CD4-positive, alpha-beta memory T cell (primary cell): Measurements from ENCODE around the gene ABCG5. TPM values are rescaled to one million over a fixed set of nuclear protein-coding genes. Genes with fewer than 3 reads are reported as not detected.

ENCODE experiments used
- CTCF ChIA-PET: fragments of 350-600 bp; sonication (Branson Sonifier 250); formaldehyde crosslinking; loops from one replicate; lab custom pipeline; 2021; ENCODE audit warnings: inconsistent platforms; ENCODE audit not compliant: partially characterized antibody; lab: Charles Lee
- POLR2A ChIA-PET: fragments of 350-600 bp; sonication (Branson Sonifier 250); formaldehyde crosslinking; loops from one replicate; lab custom pipeline; 2021; ENCODE audit not compliant: partially characterized antibody; lab: Charles Lee
- DNase-seq, 5 donors: peaks; one replicate each; pipeline versions ENCODE4 v3.0.0 to v3.0.0-alpha.2; 2020 to 2022; ENCODE audit warnings: mixed read lengths in 1 of 5
- H3K27ac ChIP-seq: one replicate; pipeline ENCODE4 v1.7.0; 2013; ENCODE audit warnings: low read depth, low read length
- H3K27me3 ChIP-seq: 2 replicates; pipeline ENCODE4 v1.7.0; 2013; ENCODE audit warnings: mild to moderate bottlenecking, low read length, moderate library complexity; ENCODE audit not compliant: insufficient read depth
- H3K36me3 ChIP-seq: 2 replicates; pipeline ENCODE4 v1.7.0; 2013; ENCODE audit warnings: mild to moderate bottlenecking, low read length, moderate library complexity; ENCODE audit not compliant: insufficient read depth
- H3K4me1 ChIP-seq: 2 replicates; pipeline ENCODE4 v1.7.0; 2013; ENCODE audit warnings: mild to moderate bottlenecking, low read length, moderate library complexity; ENCODE audit not compliant: insufficient read depth
- H3K4me3 ChIP-seq, 2 donors: one replicate each; pipeline ENCODE4 v1.7.0; 2013; ENCODE audit warnings: low read length in 2 of 2, mild to moderate bottlenecking in 1 of 2
- H3K9me3 ChIP-seq, 2 donors: one replicate each; pipeline ENCODE4 v1.7.0; 2013; ENCODE audit warnings: low read length in 2 of 2, control low read depth in 1 of 2; ENCODE audit not compliant: control insufficient read depth in 1 of 2
- H3K27ac Mint-ChIP-seq, 7 donors: one replicate each; pipeline ENCODE4 v1.8.0; 2020 to 2021; ENCODE audit warnings: mixed read lengths in 7 of 7, mild to moderate bottlenecking in 6 of 7, inconsistent platforms in 3 of 7, moderate library complexity in 3 of 7
- H3K27me3 Mint-ChIP-seq, 2 donors: one replicate each; pipeline ENCODE4 v1.8.0; 2020 to 2021; ENCODE audit warnings: mixed read lengths in 2 of 2
- H3K36me3 Mint-ChIP-seq, 2 donors: one replicate each; pipeline ENCODE4 v1.8.0; 2020 to 2021; ENCODE audit warnings: mixed read lengths in 2 of 2, inconsistent platforms in 1 of 2, mild to moderate bottlenecking in 1 of 2
- H3K4me1 Mint-ChIP-seq, 4 donors: one replicate each; pipeline ENCODE4 v1.8.0; 2020 to 2021; ENCODE audit warnings: mixed read lengths in 4 of 4, mild to moderate bottlenecking in 1 of 4
- H3K4me3 Mint-ChIP-seq, 8 donors: one replicate each; pipeline ENCODE4 v1.8.0; 2020 to 2021; ENCODE audit warnings: mixed read lengths in 8 of 8, mild to moderate bottlenecking in 7 of 8, moderate library complexity in 6 of 8, inconsistent platforms in 3 of 8
- H3K9me3 Mint-ChIP-seq, 8 donors: one replicate each; pipeline ENCODE4 v1.8.0; 2020 to 2021; ENCODE audit warnings: mixed read lengths in 8 of 8, mild to moderate bottlenecking in 5 of 8, inconsistent platforms in 3 of 8, moderate library complexity in 1 of 8
- intact Hi-C: fragments of 100-400 bp; cut with micrococcal nuclease; formaldehyde crosslinking; loops from one replicate; pipeline ENCODE4 v1.15.1; 2023
- polyA plus RNA-seq, 2 donors: library from polyadenylated mRNA; unstranded; fragments of 300-500 nt; fragmentation: Illumina TruSeq; gene quantifications; one replicate each; pipeline ENCODE4 v1.2.3, GENCODE V29; 2021
- total RNA-seq, 2 experiments: library from RNA; stranded (reverse); gene quantifications; one replicate each; pipeline ENCODE4 v1.2.3, GENCODE V29; 2021

The ABCG5 gene
- total and polyA plus RNA-seq, 4 experiments from 2014 or later, result not detected

DNA sequence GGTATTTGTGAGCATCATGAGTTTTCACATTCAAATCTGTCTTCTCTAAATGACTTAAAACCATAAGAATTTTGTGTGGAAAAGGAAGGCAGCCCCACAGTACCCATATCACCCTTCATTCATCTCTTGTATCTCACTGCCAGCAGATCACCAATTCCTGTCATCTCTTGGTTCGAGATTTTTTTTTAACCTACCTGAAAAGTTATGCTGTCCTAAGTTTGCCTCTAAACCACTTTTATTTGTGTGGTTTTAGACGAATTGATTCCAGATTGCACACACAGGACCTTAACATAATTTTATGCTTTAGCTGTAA, 32.0 kb downstream of the ABCG5 start:
- H3K27me3 Mint-ChIP-seq, result no peaks in the 10 kb centered on the region
- peaks cover 4 to 20% of the 10 kb centered on the region in 2 donors for H3K36me3 Mint-ChIP-seq
- CTCF ChIA-PET, result no interaction called here
- Histone ChIP-seq H3K27me3 (no peaks in the 10 kb centered on the region), H3K27ac (no peak overlapping the region), H3K36me3 (no peaks in the 10 kb centered on the region), H3K4me3 (no peak overlapping the region), H3K9me3 (no peaks in the 10 kb centered on the region), H3K4me1 (no peaks in the 10 kb centered on the region)
- no peak for DNase-seq
- no peaks in the 10 kb centered on the region for H3K4me1 Mint-ChIP-seq
- H3K9me3 Mint-ChIP-seq, result peaks cover 0 to 2% (median 0%) of the 10 kb centered on the region in 8 donors
- POLR2A ChIA-PET, result no interaction called here
- H3K27ac Mint-ChIP-seq, result no peak overlapping the region
- intact Hi-C loops, result no loop called here
- no peak overlapping the region for H3K4me3 Mint-ChIP-seq

DNA sequence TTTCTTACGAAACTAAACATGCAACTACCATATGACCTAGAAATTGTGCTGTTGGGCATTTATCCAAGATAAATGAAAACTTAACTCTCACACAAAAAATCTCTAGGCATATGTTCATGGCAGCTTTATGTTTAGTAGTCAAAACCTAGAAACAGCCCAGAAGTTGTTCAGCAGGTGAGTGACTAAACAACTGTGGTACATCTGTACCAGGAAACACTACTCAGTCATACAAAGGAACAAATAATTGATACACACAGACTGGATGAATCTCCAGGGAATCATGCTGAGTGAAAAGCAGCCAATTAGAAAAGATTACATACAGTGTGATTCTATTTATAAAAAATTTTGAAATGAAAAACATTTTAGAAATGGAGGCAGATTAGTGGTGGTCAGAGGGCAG, 35.5 kb downstream of the ABCG5 start:
- CTCF ChIA-PET, result no interaction called here
- H3K4me1 Mint-ChIP-seq, result no peaks in the 10 kb centered on the region
- H3K27ac Mint-ChIP-seq, result peak overlapping the region in 1 of 7 donors; percentile 13

DNA sequence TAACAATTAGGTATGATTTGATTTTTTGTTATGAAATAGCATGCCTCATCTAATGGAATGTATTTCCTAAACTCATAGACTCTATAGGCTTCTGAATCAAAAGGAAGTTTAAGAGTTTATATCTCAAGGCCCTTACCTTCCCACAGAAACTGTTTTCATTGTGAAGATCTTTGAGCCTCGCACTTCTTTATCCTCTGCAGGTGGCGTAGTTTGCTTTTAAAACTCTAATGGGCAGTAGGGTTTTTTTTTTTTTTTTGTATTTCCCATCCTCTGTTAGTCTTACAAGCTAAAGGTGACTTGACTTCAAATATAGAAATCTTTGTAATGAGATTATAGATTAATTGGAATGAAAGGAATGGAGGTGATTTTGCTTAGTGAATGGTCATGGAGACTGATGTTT, 36.5 kb downstream of the ABCG5 start:
- Histone ChIP-seq H3K27me3 (no peaks in the 10 kb centered on the region), H3K27ac (no peak overlapping the region), H3K36me3 (no peaks in the 10 kb centered on the region), H3K4me3 (no peak overlapping the region), H3K9me3 (no peaks in the 10 kb centered on the region), H3K4me1 (no peaks in the 10 kb centered on the region)
- ChIA-PET CTCF (no interaction called here), POLR2A (no interaction called here)
- Mint-ChIP-seq H3K27me3 (no peaks in the 10 kb centered on the region), H3K4me3 (no peak overlapping the region), H3K36me3 (peaks cover 4 to 17% of the 10 kb centered on the region in 2 donors), H3K27ac (no peak overlapping the region), H3K4me1 (no peaks in the 10 kb centered on the region), H3K9me3 (peaks cover 0 to 2% (median 0%) of the 10 kb centered on the region in 8 donors)
- intact Hi-C loops, result no loop called here
- DNase-seq, result no peak

More for the DNA sequence above, 35.5 kb downstream of the ABCG5 start:
- H3K27ac ChIP-seq, result no peak overlapping the region
- H3K9me3 ChIP-seq, result no peaks in the 10 kb centered on the region
- intact Hi-C loops, result no loop called here
- no peak for DNase-seq
- no peaks in the 10 kb centered on the region for H3K27me3 ChIP-seq
- H3K36me3 Mint-ChIP-seq, result peaks cover 4 to 17% of the 10 kb centered on the region in 2 donors
- no peaks in the 10 kb centered on the region for H3K36me3 ChIP-seq
- POLR2A ChIA-PET, result no interaction called here
- no peak overlapping the region for H3K4me3 Mint-ChIP-seq
- no peaks in the 10 kb centered on the region for H3K27me3 Mint-ChIP-seq
- no peaks in the 10 kb centered on the region for H3K4me1 ChIP-seq
- H3K4me3 ChIP-seq, result no peak overlapping the region
- peaks cover 0 to 2% (median 0%) of the 10 kb centered on the region in 8 donors for H3K9me3 Mint-ChIP-seq

DNA sequence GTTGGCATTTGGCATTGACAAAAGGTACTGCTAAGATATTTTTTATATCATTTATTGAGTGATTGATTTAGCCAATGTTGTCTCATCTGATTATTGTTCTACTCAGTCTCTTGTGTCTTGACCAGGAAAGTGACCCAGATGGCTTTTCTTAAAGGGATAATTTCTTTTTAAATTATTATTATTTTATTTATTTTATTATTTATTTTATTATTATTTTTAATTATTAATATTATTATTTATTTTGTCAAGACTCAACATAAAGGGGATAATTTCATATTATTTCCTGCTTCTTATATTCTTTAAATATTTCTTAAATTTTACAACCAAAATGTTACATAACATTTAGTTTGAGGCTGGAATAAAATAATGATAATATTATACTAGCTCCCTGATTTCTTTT, 37.7 kb downstream of the ABCG5 start:
- Mint-ChIP-seq H3K27me3 (no peaks in the 10 kb centered on the region), H3K27ac (no peak overlapping the region), H3K4me1 (no peaks in the 10 kb centered on the region), H3K4me3 (no peak overlapping the region), H3K36me3 (peaks cover 3 to 19% of the 10 kb centered on the region in 2 donors), H3K9me3 (peaks cover 0 to 2% (median 0%) of the 10 kb centered on the region in 8 donors)
- no peak overlapping the region for H3K4me3 ChIP-seq
- H3K36me3 ChIP-seq, result no peaks in the 10 kb centered on the region
- DNase-seq, result no peak
- ChIA-PET POLR2A (no interaction called here), CTCF (no interaction called here)
- no peaks in the 10 kb centered on the region for H3K4me1 ChIP-seq
- H3K27me3 ChIP-seq, result no peaks in the 10 kb centered on the region
- no peaks in the 10 kb centered on the region for H3K9me3 ChIP-seq
- intact Hi-C loops, result no loop called here
- no peak overlapping the region for H3K27ac ChIP-seq

DNA sequence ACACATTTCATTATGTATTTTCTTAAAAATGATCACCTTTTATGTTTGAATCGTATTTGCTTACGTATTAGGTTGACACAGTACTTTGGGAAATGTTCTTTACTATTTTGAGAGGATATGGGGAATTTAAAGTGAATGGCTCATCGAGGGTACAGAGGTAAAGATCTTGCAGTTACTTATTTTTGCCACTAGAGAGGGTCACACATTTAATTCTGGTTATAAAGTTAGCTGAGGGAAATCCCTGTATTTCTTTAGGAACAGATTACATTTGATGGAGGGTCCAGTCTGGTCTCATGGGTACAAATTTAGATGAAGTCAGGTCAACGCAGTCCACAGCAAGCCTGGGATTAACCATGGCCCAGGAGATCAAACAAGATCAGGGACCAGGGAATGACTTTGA, 40.3 kb downstream of the ABCG5 start:
- H3K27me3 ChIP-seq, result no peaks in the 10 kb centered on the region
- no peaks in the 10 kb centered on the region for H3K9me3 ChIP-seq
- Mint-ChIP-seq H3K27ac (no peak overlapping the region), H3K9me3 (no peaks in the 10 kb centered on the region), H3K36me3 (peaks cover 7 to 23% of the 10 kb centered on the region in 2 donors), H3K4me1 (no peaks in the 10 kb centered on the region), H3K4me3 (no peak overlapping the region), H3K27me3 (no peaks in the 10 kb centered on the region)
- DNase-seq, result no peak
- POLR2A ChIA-PET, result no interaction called here
- H3K27ac ChIP-seq, result no peak overlapping the region
- CTCF ChIA-PET, result no interaction called here
- H3K36me3 ChIP-seq, result no peaks in the 10 kb centered on the region
- H3K4me3 ChIP-seq, result no peak overlapping the region
- intact Hi-C loops, result no loop called here
- no peaks in the 10 kb centered on the region for H3K4me1 ChIP-seq

DNA sequence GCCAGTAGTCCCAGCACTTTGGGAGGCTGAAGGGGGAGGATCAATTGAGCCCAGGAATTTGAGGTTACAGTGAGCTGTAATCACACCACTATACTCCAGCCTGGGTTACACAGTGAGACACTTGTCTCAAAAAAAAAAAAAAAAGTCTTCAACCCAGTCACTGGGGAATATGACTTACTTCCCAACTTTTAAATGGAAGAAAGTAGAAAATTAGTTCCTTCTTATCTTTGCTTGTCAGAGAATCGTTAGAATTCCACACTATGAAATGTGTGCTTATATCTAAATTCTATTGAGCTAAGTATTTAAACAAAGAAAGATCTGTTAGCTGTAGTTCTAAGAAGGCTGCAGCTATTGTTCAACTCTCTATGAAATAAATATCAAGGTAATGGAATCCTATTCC, 42.4 kb downstream of the ABCG5 start:
- H3K4me3 ChIP-seq, result no peak overlapping the region
- H3K9me3 Mint-ChIP-seq, result no peaks in the 10 kb centered on the region
- CTCF ChIA-PET, result interaction anchor here (0.6 to 0.7 kb wide), 2 partner anchors 18 to 568 kb away, joined by 3 read pairs; no protein-coding TSS in a partner anchor
- H3K4me3 Mint-ChIP-seq, result no peak overlapping the region
- no peaks in the 10 kb centered on the region for H3K4me1 Mint-ChIP-seq
- no peaks in the 10 kb centered on the region for H3K9me3 ChIP-seq
- no peaks in the 10 kb centered on the region for H3K27me3 ChIP-seq
- no peak overlapping the region for H3K27ac Mint-ChIP-seq
- H3K27ac ChIP-seq, result no peak overlapping the region
- peaks cover 7 to 17% of the 10 kb centered on the region in 2 donors for H3K36me3 Mint-ChIP-seq
- no peaks in the 10 kb centered on the region for H3K36me3 ChIP-seq
- no peaks in the 10 kb centered on the region for H3K27me3 Mint-ChIP-seq
- DNase-seq, result no peak
- POLR2A ChIA-PET, result no interaction called here
- no peaks in the 10 kb centered on the region for H3K4me1 ChIP-seq
- intact Hi-C loops, result no loop called here

DNA sequence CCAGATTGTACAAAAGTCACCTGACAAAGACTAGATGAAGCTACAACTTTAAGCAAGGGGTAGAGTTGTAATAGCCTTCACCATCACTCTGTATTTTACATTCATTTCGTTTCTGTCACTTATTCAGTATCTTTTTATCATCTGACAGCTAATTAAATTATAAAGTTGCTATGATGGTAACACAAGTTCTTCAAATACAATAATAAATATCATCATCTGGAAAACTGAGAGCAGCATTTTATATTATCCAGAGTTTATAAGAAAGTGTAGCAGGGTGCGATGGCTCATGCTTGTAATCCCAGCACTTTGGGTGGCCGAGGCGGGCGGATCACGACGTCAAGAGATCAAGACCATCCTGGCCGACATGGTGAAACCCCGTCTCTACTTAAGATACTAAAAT, 43.7 kb downstream of the ABCG5 start:
- Mint-ChIP-seq H3K36me3 (peaks cover 7 to 25% of the 10 kb centered on the region in 2 donors), H3K4me1 (no peaks in the 10 kb centered on the region), H3K4me3 (no peak overlapping the region), H3K27me3 (no peaks in the 10 kb centered on the region), H3K27ac (no peak overlapping the region), H3K9me3 (no peaks in the 10 kb centered on the region)
- no peak overlapping the region for H3K4me3 ChIP-seq
- H3K9me3 ChIP-seq, result no peaks in the 10 kb centered on the region
- ChIA-PET CTCF (no interaction called here), POLR2A (no interaction called here)
- H3K4me1 ChIP-seq, result no peaks in the 10 kb centered on the region
- no peaks in the 10 kb centered on the region for H3K36me3 ChIP-seq
- H3K27ac ChIP-seq, result no peak overlapping the region
- intact Hi-C loops, result no loop called here
- DNase-seq, result no peak
- H3K27me3 ChIP-seq, result no peaks in the 10 kb centered on the region

DNA sequence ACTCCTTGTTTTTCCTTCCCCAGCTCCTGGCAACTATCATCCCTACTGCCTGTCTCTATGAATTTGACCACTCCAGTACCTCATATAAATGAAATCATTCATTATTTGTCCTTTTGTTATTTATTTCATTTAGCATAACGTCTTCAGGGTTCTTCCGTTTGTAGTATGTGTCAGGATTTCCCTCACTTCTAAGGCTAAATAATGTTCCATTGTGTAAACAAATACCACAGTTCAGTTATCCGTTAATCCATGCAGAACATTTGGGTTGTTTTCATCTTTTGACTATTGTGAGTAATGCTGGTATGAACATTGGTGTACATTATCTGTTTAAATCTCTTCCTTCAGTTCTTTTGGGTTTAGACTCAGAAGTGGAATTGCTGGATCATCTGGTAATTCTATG, 46.0 kb downstream of the ABCG5 start:
- intact Hi-C loops, result no loop called here
- H3K9me3 Mint-ChIP-seq, result no peaks in the 10 kb centered on the region
- no peak overlapping the region for H3K27ac ChIP-seq
- H3K4me3 Mint-ChIP-seq, result no peak overlapping the region
- no peaks in the 10 kb centered on the region for H3K27me3 ChIP-seq
- no peaks in the 10 kb centered on the region for H3K27me3 Mint-ChIP-seq
- ChIA-PET POLR2A (no interaction called here), CTCF (no interaction called here)
- no peaks in the 10 kb centered on the region for H3K36me3 ChIP-seq
- H3K27ac Mint-ChIP-seq, result no peak overlapping the region
- no peaks in the 10 kb centered on the region for H3K4me1 ChIP-seq
- H3K4me3 ChIP-seq, result no peak overlapping the region
- no peaks in the 10 kb centered on the region for H3K4me1 Mint-ChIP-seq
- H3K9me3 ChIP-seq, result no peaks in the 10 kb centered on the region
- peaks cover 11 to 29% of the 10 kb centered on the region in 2 donors for H3K36me3 Mint-ChIP-seq
- DNase-seq, result no peak
